Sigmoid colon (tissue), 4 donors: ENCODE results near the gene POC5.

Experiments
- EP300 ChIP-seq, 4 donors: sonication (generic); formaldehyde crosslinking; IDR thresholded peaks; one replicate each; pipeline ENCODE4 v1.6.1; 2017; ENCODE audit warnings: antibody characterized with exemption in 4 of 4
- POLR2A ChIP-seq, 2 donors: fragments of 450-650 bp; IDR thresholded peaks; one replicate each; pipeline ENCODE4 v1.6.1; 2016; ENCODE audit warnings: antibody characterized with exemption in 2 of 2, mild to moderate bottlenecking in 2 of 2, moderate library complexity in 2 of 2
- POLR2AphosphoS5 ChIP-seq, 4 donors: sonication (generic); formaldehyde crosslinking; IDR thresholded peaks; one replicate each; pipeline ENCODE4 v1.6.1; 2017; ENCODE audit warnings: antibody characterized with exemption in 4 of 4
- TF ChIP-seq, protein P1 (sequence below), 4 experiments: fragments of 450-650 bp in 3 of 4; fragments of 200-600 bp in 1 of 4; IDR thresholded peaks; one replicate each; pipeline ENCODE4 v1.5.1; 2016 to 2019; ENCODE audit warnings: antibody characterized with exemption in 4 of 4, mild to moderate bottlenecking in 3 of 4, moderate library complexity in 2 of 4

- TF ChIP-seq POLR2AphosphoS5 (IDR thresholded peaks at IDR 0.05) (no peak), POLR2A (IDR thresholded peaks at IDR 0.05) (no peak), EP300 (IDR thresholded peaks at IDR 0.05) (no peak)
- TF ChIP-seq, protein P1, sequence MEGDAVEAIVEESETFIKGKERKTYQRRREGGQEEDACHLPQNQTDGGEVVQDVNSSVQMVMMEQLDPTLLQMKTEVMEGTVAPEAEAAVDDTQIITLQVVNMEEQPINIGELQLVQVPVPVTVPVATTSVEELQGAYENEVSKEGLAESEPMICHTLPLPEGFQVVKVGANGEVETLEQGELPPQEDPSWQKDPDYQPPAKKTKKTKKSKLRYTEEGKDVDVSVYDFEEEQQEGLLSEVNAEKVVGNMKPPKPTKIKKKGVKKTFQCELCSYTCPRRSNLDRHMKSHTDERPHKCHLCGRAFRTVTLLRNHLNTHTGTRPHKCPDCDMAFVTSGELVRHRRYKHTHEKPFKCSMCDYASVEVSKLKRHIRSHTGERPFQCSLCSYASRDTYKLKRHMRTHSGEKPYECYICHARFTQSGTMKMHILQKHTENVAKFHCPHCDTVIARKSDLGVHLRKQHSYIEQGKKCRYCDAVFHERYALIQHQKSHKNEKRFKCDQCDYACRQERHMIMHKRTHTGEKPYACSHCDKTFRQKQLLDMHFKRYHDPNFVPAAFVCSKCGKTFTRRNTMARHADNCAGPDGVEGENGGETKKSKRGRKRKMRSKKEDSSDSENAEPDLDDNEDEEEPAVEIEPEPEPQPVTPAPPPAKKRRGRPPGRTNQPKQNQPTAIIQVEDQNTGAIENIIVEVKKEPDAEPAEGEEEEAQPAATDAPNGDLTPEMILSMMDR (IDR thresholded peaks at IDR 0.05) = no peak
These were observed 79.3 kb downstream of the POC5 start for GRCh38 chr5:75637949-75638348.
